ENCODE data around the gene L3MBTL4. TPM values are rescaled to one million over a fixed set of nuclear protein-coding genes. Genes with fewer than 3 reads are reported as not detected.

The L3MBTL4 gene
- polyA plus RNA-seq, 1 of the 3 experiments (the other 2 are of a cell fraction) = 0.02 TPM

GRCh38 chr18:6328621-6329010 is 86.1 kb downstream of the L3MBTL4 start:
- H3K27me3 ChIP-seq (ENCODE audit: insufficient read depth) = no peaks in the 10 kb centered on the region
- H2AFZ ChIP-seq (ENCODE audit: low read depth) = no peak overlapping the region
- H3K79me2 ChIP-seq (ENCODE audit: insufficient read depth) = no peaks in the 10 kb centered on the region
- no peaks in the 10 kb centered on the region for H3K9me2 ChIP-seq
- H3K9me3 ChIP-seq = no peaks in the 10 kb centered on the region
- no peak overlapping the region for H3K4me2 ChIP-seq
- no peak overlapping the region for H3K27ac ChIP-seq (ENCODE audit: low read depth in 2 of 2, low read length in 1 of 2)
- H3F3A ChIP-seq (replicated peaks; ENCODE audit: insufficient read depth) = no peaks in the 10 kb centered on the region
- H3K9ac ChIP-seq = no peak overlapping the region
- no peaks in the 10 kb centered on the region for H3K36me3 ChIP-seq (replicated peaks in 1 of 2; ENCODE audit: control insufficient read depth in 1 of 2, insufficient read depth in 2 of 2, low read length in 1 of 2)
- H3K4me1 ChIP-seq (ENCODE audit: control insufficient read depth in 1 of 2, insufficient read depth in 2 of 2, low read depth in 1 of 2, low read length in 1 of 2) = no peaks in the 10 kb centered on the region
- POLR2A ChIA-PET = no interaction called here
- WGBS (ENCODE audit: low lambda C conversion rate) = 39% methylated on average over 3 of the region's 3 CpGs
- H3K4me3 ChIP-seq (ENCODE audit: low read depth in 2 of 2, low read length in 1 of 2) = no peak overlapping the region
- H4K20me1 ChIP-seq (ENCODE audit: insufficient read depth) = no peaks in the 10 kb centered on the region
- CTCF ChIA-PET = interaction anchor here (0.6 kb wide), 1 partner anchor 384 kb away, joined by 3 read pairs; no protein-coding TSS in a partner anchor
- TF ChIP-seq JUND (IDR thresholded peaks at IDR 0.05) (no peak), RCOR1 (IDR thresholded peaks at IDR 0.05; ENCODE audit: low read length) (no peak), NFIC (IDR thresholded peaks at IDR 0.05; ENCODE audit: borderline replicate concordance) (no peak), TAF1 (IDR thresholded peaks at IDR 0.05; ENCODE audit: borderline replicate concordance, low read depth, low read length) (no peak), TCF12 (IDR thresholded peaks at IDR 0.05) (no peak), RFX5 (IDR thresholded peaks at IDR 0.05; ENCODE audit: low read length) (no peak), RXRA (IDR thresholded peaks at IDR 0.05; ENCODE audit: borderline replicate concordance, low read depth) (no peak), USF2 (IDR thresholded peaks at IDR 0.05; ENCODE audit: borderline replicate concordance, low read depth, low read length) (no peak), SMC3 (IDR thresholded peaks at IDR 0.05; ENCODE audit: low read depth, low read length) (no peak), SIN3A (IDR thresholded peaks at IDR 0.05; ENCODE audit: borderline replicate concordance, low read depth, low read length) (no peak), GABPA (IDR thresholded peaks at IDR 0.05; ENCODE audit: low read depth) (no peak), CHD2 (IDR thresholded peaks at IDR 0.05; ENCODE audit: low read length, partially characterized antibody) (no peak), FOSL2 (IDR thresholded peaks at IDR 0.05; ENCODE audit: borderline replicate concordance, low read depth) (no peak)
- TF ChIP-seq, protein P1, sequence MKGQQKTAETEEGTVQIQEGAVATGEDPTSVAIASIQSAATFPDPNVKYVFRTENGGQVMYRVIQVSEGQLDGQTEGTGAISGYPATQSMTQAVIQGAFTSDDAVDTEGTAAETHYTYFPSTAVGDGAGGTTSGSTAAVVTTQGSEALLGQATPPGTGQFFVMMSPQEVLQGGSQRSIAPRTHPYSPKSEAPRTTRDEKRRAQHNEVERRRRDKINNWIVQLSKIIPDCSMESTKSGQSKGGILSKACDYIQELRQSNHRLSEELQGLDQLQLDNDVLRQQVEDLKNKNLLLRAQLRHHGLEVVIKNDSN (IDR thresholded peaks at IDR 0.05; ENCODE audit: borderline replicate concordance, low read depth) = no peak
- TF ChIP-seq, protein P2, sequence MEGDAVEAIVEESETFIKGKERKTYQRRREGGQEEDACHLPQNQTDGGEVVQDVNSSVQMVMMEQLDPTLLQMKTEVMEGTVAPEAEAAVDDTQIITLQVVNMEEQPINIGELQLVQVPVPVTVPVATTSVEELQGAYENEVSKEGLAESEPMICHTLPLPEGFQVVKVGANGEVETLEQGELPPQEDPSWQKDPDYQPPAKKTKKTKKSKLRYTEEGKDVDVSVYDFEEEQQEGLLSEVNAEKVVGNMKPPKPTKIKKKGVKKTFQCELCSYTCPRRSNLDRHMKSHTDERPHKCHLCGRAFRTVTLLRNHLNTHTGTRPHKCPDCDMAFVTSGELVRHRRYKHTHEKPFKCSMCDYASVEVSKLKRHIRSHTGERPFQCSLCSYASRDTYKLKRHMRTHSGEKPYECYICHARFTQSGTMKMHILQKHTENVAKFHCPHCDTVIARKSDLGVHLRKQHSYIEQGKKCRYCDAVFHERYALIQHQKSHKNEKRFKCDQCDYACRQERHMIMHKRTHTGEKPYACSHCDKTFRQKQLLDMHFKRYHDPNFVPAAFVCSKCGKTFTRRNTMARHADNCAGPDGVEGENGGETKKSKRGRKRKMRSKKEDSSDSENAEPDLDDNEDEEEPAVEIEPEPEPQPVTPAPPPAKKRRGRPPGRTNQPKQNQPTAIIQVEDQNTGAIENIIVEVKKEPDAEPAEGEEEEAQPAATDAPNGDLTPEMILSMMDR (IDR thresholded peaks at IDR 0.05) = no peak
- TF ChIP-seq, protein P3, sequence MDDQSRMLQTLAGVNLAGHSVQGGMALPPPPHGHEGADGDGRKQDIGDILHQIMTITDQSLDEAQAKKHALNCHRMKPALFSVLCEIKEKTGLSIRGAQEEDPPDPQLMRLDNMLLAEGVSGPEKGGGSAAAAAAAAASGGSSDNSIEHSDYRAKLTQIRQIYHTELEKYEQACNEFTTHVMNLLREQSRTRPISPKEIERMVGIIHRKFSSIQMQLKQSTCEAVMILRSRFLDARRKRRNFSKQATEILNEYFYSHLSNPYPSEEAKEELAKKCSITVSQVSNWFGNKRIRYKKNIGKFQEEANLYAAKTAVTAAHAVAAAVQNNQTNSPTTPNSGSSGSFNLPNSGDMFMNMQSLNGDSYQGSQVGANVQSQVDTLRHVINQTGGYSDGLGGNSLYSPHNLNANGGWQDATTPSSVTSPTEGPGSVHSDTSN (IDR thresholded peaks at IDR 0.05) = no peak
- no peak for DNase-seq

Measured in SK-N-SH (cell line).